Smooth muscle cell (in vitro differentiated cells): Measurements from ENCODE around the gene MINDY3. TPM values are rescaled to one million over a fixed set of nuclear protein-coding genes. Genes with fewer than 3 reads are reported as not detected.

ENCODE experiments used
- DNase-seq: peaks from one replicate; lab custom pipeline; 2025; ENCODE audit not compliant: unreplicated experiment; lab: John Stamatoyannopoulos, UW
- H2AFZ ChIP-seq: fragments of 200-600 bp; sonication (generic); 2 replicates; pipeline ENCODE4 v1.6.0; 2016; ENCODE audit warnings: antibody characterized with exemption, low read depth, mild to moderate bottlenecking
- H3F3A ChIP-seq: fragments of 200-600 bp; sonication (generic); 2 replicates; pipeline ENCODE4 v1.6.0; 2017; ENCODE audit warnings: antibody characterized with exemption, low read depth
- H3K27ac ChIP-seq: fragments of 200-600 bp; sonication (generic); 2 replicates; pipeline ENCODE4 v1.5.1; 2016; ENCODE audit warnings: low read depth, mild to moderate bottlenecking
- H3K27me3 ChIP-seq: fragments of 200-600 bp; sonication (generic); 2 replicates; pipeline ENCODE4 v1.6.1; 2016; ENCODE audit warnings: low read depth, mild to moderate bottlenecking
- H3K36me3 ChIP-seq: fragments of 200-600 bp; sonication (generic); 2 replicates; pipeline ENCODE4 v1.5.1; 2016; ENCODE audit warnings: low read depth
- H3K4me1 ChIP-seq: fragments of 200-600 bp; sonication (generic); 2 replicates; pipeline ENCODE4 v1.5.1; 2016; ENCODE audit warnings: low read depth
- H3K4me2 ChIP-seq: fragments of 200-600 bp; sonication (generic); 2 replicates; pipeline ENCODE4 v1.6.0; 2016; ENCODE audit warnings: mild to moderate bottlenecking
- H3K4me3 ChIP-seq: fragments of 200-600 bp; sonication (generic); 2 replicates; pipeline ENCODE4 v1.5.1; 2016; ENCODE audit warnings: mild to moderate bottlenecking
- H3K79me2 ChIP-seq: fragments of 200-600 bp; sonication (generic); 2 replicates; pipeline ENCODE4 v1.6.0; 2016; ENCODE audit warnings: low read depth, mild to moderate bottlenecking
- H3K9ac ChIP-seq: fragments of 200-600 bp; sonication (generic); 2 replicates; pipeline ENCODE4 v1.6.0; 2016; ENCODE audit warnings: low read depth
- H3K9me3 ChIP-seq: fragments of 200-600 bp; sonication (generic); replicated peaks from 2 replicates; pipeline ENCODE4 v1.5.1; 2016; ENCODE audit warnings: low read depth
- H4K20me1 ChIP-seq: fragments of 200-600 bp; sonication (generic); 2 replicates; pipeline ENCODE4 v1.6.0; 2016; ENCODE audit warnings: low read depth
- CTCF ChIP-seq: fragments of 200-600 bp; sonication (generic); IDR thresholded peaks from 2 replicates; pipeline ENCODE4 v1.5.1; 2017; ENCODE audit warnings: borderline replicate concordance, mild to moderate bottlenecking, antibody characterized with exemption; ENCODE audit not compliant: insufficient read depth, poor library complexity, severe bottlenecking
- WGBS: methylation state at CpG from one replicate; pipeline ENCODE4 v1.1.7; 2016; ENCODE audit warnings: low lambda C conversion rate; 5-methylcytosine and 5-hydroxymethylcytosine counted together
- polyA plus RNA-seq: library from polyadenylated mRNA; unstranded; fragments of >200 nt; fragmentation: Nextera tagmentation; extraction: Ambion mirVana; gene quantifications from 2 replicates; pipeline ENCODE4 v1.2.1, GENCODE V29; 2016
- total RNA-seq: library from RNA; depleted of rRNA; stranded (reverse); fragments of >200 nt; gene quantifications from 2 replicates; pipeline ENCODE4 v1.2.3, GENCODE V29; 2014

Gene MINDY3
- total and polyA plus RNA-seq, 2 experiments from 2014 or later: 16.9 to 32.2 TPM

DNA sequence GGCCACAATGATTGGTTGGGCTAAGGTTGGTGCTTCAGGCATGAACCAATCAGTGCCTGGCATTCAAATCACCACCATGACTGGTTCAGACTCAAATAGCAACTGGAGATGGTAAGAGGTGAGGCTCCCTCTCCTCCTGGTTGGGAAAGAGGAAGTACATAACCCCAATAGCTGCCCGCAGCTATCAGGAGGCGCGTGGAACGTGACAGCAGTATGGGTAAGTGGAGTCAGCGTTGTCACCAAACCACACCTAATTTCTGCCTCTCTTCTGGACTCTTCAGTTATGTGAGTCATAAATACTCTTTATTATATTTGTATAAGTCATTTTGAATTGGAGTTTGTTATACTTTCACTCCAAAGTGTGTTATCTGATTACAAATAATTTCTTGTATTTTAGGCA, 122.7 kb downstream of the MINDY3 start:
- 95% methylated on average over 5 of the region's 5 CpGs for WGBS
- Histone ChIP-seq H3K4me3 (no peak overlapping the region), H3K79me2 (no peaks in the 10 kb centered on the region), H3K4me1 (no peaks in the 10 kb centered on the region), H3K9me3 (no peaks in the 10 kb centered on the region), H3K4me2 (no peak overlapping the region), H3F3A (no peaks in the 10 kb centered on the region), H4K20me1 (no peaks in the 10 kb centered on the region), H3K27ac (no peak overlapping the region), H3K27me3 (no peaks in the 10 kb centered on the region), H3K36me3 (no peaks in the 10 kb centered on the region), H2AFZ (no peak overlapping the region), H3K9ac (no peak overlapping the region)
- DNase-seq: no peak
- TF ChIP-seq CTCF: no peak

GRCh38 chr10:15735763-15736162, 124.5 kb downstream of the MINDY3 start:
- Histone ChIP-seq H3K9ac (no peak overlapping the region), H3K27ac (no peak overlapping the region), H2AFZ (no peak overlapping the region), H3K79me2 (no peaks in the 10 kb centered on the region), H3K36me3 (no peaks in the 10 kb centered on the region), H3K9me3 (no peaks in the 10 kb centered on the region), H3F3A (no peaks in the 10 kb centered on the region), H3K4me2 (no peak overlapping the region), H3K4me3 (no peak overlapping the region), H4K20me1 (no peaks in the 10 kb centered on the region), H3K4me1 (no peaks in the 10 kb centered on the region), H3K27me3 (no peaks in the 10 kb centered on the region)
- WGBS: 43% methylated on average over 4 of the region's 4 CpGs
- no peak for TF ChIP-seq CTCF
- DNase-seq: no peak

GRCh38 chr10:15730341-15730740, 130.0 kb downstream of the MINDY3 start:
- no peak overlapping the region for H3K4me2 ChIP-seq
- H4K20me1 ChIP-seq: no peaks in the 10 kb centered on the region
- 95% methylated on average over 2 of the region's 2 CpGs for WGBS
- H3K27ac ChIP-seq: no peak overlapping the region
- DNase-seq: no peak
- peaks cover 3% of the 10 kb centered on the region for H3K9me3 ChIP-seq
- H3K9ac ChIP-seq: no peak overlapping the region
- H3K36me3 ChIP-seq: no peaks in the 10 kb centered on the region
- no peaks in the 10 kb centered on the region for H3K27me3 ChIP-seq
- H3K4me3 ChIP-seq: no peak overlapping the region
- no peaks in the 10 kb centered on the region for H3K4me1 ChIP-seq
- H2AFZ ChIP-seq: no peak overlapping the region
- TF ChIP-seq CTCF: no peak
- no peaks in the 10 kb centered on the region for H3K79me2 ChIP-seq
- H3F3A ChIP-seq: no peaks in the 10 kb centered on the region

DNA sequence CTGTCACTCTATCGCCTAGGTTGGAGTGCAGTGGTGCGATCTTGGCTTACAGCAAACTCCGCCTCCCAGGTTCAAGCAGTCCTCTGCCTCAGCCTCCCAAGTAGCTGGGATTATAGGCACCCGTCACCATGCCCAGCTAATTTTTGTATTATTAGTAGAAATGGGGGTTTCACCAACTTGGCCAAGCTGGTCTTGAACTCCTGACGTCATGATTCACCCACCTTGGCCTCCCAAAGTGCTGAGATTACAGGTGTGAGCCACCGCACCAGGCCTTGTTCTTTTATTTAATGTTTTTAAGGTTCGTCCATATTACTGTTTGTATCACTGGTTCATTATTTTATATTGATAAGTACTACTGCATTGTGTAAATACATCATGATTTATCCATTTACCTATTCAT, 130.4 kb downstream of the MINDY3 start:
- H3K79me2 ChIP-seq: no peaks in the 10 kb centered on the region
- no peaks in the 10 kb centered on the region for H3K27me3 ChIP-seq
- no peak for TF ChIP-seq CTCF
- no peaks in the 10 kb centered on the region for H4K20me1 ChIP-seq
- H3K4me2 ChIP-seq: no peak overlapping the region
- no peak overlapping the region for H3K27ac ChIP-seq
- no peak overlapping the region for H3K4me3 ChIP-seq
- H3K36me3 ChIP-seq: no peaks in the 10 kb centered on the region
- WGBS: 85% methylated on average over 7 of the region's 7 CpGs
- no peaks in the 10 kb centered on the region for H3K4me1 ChIP-seq
- H2AFZ ChIP-seq: no peak overlapping the region
- peaks cover 3% of the 10 kb centered on the region for H3K9me3 ChIP-seq
- no peaks in the 10 kb centered on the region for H3F3A ChIP-seq
- H3K9ac ChIP-seq: no peak overlapping the region
- DNase-seq: no peak
